DMS114 treated with DMSO at 0.1 percent for 48 hours (cell line): Measurements from ENCODE around the gene UGT1A8.
"Not testable (repeated sequence)": the region's sequence is repeated elsewhere in the genome, so short reads cannot be mapped to it uniquely, and the experiment has no call there.

ENCODE experiments used
- DNase-seq: peaks from one replicate; lab custom pipeline; 2025; ENCODE audit not compliant: unreplicated experiment; lab: John Stamatoyannopoulos, UW

UGT1A8 gene

DNA sequence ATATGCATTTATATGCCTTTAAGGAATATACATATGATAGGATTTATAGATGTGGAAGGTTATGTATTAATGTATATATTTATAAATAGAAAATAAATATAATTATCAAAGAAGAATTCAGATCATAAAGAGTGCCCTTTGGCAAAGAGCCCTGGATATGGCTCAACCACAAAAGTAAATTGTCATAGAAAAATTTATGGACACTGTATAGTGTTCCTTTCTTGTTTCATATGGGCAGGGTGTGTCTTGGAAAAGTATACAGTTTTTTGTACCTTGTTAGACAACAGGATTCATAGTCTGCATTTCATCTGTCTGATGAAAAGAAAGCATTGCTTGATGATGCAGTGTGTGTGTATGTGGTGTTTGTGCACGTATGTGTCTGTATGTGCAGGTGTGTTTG lies 67.2 kb downstream of the UGT1A8 start:
- no peak for DNase-seq

DNA sequence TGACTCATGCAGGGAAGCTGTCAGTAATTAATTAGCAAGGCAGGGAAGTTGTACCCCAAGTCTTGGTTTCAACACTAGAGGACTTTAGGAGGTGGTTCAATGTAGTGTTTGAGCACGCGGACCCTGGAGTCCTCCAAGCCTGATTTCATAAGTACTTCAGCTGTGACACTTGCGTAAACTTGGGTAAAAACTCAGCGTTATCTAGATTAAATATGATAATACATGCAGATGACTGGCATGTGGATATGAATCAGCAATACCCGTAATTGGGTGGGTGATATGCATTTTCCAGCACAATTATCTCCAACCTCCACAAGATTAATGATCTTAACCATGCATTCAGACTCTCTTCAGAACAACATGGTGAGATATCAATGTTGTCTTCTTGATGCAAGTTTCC lies 69.5 kb downstream of the UGT1A8 start:
- DNase-seq, result no peak

DNA sequence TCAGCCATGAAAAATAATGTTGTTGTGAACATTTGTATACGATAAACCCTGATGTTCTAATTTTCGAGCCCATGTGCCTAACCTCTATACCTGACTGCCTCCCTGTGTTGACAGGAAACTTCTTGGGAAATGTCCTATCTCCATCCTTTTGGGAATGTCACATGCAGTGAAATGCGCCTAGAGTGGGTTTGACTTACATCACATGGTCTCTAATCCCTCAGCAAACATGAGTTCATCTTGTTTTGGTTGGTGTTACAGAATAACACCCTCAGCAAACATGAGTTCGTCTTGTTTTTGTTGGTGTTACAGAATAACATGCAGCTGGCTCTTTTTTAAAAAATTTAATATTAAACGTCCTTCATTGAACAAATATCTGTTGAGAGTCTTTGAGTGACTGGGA lies 70.9 kb downstream of the UGT1A8 start:
- no peak for DNase-seq

DNA sequence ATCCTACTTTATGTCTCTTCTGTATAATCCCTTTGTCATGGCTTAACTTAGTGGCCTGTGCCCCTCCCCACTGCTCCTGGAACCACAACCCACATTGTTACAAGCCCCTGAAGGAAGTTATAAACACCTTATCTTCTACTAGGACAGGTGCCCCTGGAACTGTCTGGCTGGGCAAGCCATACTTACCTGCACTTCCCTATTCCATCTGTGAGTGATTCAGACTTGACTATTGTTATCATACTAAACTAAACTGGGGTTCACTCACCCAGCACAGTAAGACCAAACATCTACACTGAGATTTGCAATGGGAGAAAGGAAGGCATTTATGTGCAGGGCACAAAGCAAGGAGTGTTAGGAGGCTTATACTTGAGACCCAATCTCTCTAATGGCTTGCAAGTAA lies 71.6 kb downstream of the UGT1A8 start:
- no peak for DNase-seq

DNA sequence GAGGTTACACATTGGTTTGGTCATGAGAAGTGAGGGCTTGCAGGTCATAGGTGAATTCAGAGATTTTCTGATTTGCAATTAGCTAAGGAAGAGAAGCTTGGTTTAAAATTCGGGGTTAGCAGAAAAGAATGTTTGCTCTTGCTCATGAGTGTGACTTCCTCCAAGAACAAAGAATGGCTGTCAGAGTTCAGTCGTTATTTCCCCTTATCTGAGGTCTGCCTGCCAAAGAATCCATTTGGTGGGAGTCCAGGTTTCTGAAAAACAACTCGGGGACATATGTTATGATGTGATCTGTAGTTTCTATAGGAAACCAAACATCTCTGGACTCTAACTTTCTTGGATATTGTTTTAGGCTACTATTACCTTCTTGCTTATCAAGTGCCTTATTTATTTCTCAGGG lies 72.1 kb downstream of the UGT1A8 start:
- DNase-seq, result no peak

DNA sequence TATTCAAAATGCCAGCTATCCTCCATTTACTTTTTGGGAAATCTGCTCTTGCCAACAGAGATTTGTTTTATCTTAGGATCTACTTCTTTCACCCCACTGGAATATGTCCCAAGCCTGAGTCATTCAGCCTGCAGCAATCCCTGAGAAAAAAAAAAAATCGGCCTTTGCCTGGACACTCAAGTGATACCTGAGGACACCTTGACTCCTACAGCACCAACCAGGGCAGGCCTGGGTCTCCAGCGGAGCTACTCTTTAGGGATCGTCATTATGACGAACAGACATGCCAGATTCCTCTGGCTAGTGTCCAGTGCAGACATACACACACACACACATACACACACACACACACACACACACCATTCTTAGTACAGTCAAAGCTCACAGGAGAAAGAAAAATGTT lies 73.0 kb downstream of the UGT1A8 start:
- no peak for DNase-seq

DNA sequence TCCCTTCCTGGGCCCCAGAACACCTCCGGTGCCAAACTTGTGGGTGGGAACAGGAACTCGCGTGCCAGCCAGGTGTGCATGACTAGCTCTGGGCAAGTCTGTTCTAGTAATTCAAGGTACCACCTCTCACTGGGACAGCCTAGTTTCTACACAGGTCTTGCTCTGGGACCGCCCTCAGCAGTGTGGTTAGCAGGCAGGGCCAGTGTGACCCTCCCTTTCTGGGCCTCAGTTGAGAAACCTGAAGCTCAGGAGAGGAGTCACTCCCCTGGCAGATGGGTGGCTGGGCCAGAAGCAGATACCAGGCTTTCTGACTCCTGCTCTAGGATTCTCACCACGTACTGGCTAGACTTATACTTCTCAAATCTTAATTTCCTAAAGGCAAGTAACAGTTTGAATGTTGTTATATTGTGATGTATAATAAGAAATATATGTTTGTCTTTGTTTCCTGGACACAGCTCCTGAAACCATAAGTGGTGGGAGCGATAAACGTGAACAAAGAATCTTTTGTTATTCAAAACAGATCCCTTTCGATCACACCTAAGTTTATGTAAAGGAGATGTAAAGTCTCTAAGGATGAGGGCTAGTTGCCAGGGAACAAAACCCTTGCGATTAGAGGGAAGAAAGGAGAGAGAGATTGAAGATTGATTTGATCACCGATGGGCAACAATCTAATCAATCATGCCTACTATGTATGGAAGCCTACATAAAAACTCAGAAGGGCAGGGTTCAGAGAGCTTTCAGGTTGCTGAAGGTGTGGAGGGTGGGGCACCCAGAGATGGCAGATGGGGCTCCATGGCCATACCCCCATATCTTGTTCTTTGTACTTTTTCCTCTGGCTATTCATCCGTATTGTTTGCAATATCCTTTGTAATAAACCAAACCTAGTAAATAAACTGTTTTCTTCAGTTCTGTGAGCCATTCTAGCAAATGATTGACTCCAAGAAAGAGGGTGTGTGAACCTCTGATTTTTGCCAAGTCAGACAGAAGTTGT lies 74.3 kb downstream of the UGT1A8 start:
- DNase-seq, result no peak

DNA sequence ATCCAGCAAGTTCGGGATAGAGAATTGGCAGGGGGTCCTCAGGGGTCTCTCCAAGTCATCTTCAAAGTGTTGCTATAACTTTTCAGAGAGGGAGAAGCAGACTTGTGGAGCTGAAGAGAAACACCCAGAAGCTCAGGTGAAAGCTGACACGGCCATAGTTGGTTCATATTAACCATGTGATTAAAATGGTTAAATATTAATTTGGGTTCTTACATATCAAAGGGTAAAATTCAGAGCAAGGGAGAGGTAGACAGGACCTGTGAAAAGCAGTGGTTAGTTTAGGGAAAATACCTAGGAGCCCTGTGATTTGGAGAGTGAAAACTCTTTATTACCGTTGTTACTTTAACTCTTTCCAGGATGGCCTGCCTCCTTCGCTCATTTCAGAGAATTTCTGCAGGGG lies 75.2 kb downstream of the UGT1A8 start, which contains the start of gene UGT1A6:
Gene UGT1A6, plus strand, starts transcription at position 243 of the 400 bp plus-strand sequence. Its CDS starts 115 bp downstream, at position 358.
- DNase-seq, result no peak

DNA sequence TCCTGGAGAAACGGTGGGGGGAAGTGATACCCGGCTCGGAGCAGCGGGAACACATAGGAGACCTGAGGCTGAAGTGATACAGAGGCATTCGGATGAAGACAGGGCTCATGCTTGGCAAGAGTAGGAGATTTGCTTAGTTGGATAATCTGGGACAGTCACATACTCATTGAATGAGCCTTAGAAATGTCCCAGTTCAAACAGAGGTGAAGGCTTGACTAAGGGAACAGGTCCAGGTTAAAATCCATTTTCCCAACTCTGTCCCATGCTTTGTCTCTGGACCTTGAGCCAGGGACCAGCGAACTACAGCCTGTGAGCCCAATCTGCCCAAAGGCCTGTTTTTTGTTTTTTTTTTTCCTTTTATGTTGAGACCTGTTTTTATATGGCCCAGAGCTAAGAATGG lies 76.5 kb downstream of the UGT1A8 start:
- DNase-seq, result no peak

DNA sequence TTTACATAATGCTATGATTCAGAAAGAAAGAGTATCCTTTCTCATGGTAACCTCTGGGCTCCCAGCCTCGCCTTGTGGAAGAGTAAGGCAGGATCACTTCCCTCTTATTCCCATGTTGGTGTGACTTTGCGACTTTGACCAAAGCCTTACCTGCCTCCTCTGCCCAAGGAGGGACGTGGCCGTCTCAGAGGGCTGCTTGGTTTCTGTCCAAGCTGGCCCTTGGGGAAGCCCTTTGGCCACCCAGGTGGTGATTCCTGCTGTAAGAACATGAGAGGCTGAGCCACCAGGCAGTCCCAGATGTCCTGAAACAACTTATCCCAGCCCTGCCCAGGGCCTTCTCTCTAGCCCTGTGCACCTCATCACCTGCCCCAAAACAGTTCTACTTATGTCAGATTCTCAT lies 81.3 kb downstream of the UGT1A8 start:
- no peak for DNase-seq

DNA sequence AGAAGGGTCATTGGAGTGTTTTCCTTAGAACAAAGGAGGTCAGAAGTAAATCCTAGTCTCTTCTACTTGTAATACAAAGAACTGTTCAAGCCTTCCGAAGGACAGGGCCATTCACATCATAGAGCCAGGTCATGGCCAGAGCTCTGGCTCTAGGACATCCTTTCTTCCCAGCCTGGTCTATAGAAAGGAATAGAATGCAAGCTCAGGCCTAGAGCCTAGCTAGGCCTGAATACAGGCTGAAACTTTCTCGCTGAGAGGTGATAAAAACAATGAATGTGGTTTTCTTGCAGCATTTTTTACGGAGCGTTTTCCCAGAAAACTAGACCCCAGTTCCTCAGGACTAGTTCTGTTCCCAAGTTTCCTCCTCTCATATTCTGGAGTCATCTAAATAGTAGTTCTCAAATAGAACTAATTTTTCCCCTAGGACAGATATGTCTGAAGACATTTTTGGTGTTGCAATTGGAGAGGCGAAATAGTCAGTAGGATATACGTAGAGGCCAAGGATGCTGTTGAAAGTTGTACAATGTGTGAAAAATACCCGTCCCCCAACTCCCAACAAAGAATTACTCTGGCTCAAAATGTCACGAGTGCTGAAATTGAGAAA lies 82.1 kb downstream of the UGT1A8 start:
- DNase-seq, result no peak

DNA sequence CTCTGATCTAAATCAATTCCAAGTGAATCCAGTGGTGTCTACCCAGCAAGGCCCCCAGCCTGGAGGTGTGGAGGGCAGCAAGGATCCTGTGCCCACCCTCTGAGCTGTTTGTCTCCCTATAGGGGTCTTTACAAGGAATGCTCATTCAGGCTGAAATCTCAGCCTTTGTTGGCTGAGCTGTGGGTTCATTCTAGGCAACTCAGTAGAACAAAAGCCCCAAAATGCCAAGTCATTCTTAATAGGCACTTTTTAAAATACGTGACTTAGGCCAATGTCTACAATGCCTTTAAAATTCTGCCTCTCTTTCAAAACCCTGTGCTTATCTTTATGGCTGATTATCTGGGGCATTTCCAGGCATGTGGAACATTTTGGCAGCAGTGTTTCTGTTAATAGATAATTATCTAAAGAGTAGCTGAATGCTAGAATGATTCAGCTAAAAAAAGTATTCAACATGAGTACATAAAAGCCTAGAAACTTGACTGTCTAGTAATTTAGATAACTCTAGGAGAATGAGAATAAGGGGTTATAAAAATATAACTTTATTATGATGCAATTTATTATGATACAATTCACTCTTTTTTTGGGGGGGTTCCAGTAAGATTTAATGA lies 82.7 kb downstream of the UGT1A8 start:
- DNase-seq, result no peak

DNA sequence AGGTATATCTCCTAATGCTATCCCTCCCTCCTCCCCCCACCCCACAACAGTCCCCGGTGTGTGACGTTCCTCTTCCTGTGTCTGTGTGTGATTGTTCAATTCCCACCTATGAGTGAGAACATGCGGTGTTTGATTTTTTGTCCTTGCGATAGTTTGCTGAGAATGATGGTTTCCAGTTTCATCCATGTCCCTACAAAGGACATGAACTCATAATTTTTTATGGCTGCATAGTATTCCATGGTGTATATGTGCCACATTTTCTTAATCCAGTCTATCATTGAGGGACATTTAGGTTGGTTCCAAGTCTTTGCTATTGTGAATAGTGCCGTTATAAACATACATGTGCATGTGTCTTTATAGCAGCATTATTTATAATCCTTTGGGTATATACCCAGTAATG lies 83.4 kb downstream of the UGT1A8 start:
- not testable (repeated sequence) for DNase-seq

DNA sequence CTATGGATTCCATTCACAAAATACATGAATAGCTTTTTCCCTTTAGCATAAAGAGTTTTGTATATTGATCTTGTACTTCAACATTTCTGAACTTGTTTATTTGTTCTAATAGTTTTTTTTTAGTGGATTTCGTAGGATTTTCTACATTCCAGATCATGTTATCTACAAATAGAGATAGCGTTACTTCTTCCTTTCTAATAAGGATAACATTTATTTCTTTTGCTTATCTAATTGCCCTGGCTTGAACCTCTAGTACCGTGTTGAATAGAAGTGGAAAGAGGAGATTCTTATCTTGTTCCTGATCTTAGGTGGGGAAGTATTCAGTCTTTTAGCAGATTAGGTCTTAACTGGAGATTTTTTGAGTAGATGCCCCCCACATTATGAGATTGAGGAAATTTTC lies 84.8 kb downstream of the UGT1A8 start:
- no peak for DNase-seq

DNA sequence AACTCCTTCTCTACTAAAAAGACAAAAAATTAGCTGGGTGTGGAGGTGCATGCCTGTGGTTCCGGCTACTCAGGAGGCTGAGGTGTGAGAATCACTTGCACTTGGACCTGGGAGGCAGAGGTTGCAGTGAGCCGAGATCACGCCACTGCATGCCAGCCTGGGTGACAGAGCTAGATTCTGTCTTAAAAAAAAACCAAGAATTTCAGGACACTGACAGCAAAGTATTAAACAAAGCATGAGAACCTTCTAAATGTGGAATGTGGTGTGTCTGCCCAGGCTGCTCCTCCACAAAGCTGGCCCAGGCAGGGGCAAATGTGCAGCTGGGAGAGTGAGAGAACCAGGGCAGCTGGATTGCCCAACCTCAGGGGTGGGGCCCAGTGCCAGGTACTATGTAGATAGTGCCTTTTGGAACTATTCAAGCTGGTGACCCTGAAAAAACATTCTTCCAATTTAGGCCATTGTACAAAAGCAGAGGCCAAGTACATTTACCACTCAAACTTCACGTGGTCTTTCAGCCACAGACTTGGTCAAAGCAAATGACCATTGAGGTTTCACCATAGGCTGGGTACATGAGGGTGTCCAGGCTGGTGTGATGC lies 88.6 kb downstream of the UGT1A8 start:
- DNase-seq, result no peak

DNA sequence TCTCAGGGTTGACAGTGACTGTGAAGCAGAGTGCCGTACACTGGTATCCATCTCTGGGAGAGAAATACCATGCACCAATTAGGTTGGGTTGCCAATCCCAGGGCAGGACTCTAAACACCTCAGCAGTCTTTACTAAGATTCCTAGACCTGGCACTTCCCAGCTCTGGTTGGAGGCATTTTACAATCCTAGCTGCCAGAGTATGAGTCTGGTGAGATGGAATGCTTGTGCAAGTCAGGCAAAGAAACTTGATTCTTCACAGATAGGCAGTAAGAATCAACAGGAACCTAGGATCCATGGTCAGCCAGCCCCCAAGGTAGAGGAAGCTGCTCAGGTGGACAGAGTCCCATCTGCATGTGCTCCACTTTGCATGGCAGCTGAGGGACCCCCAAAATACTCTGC lies 89.3 kb downstream of the UGT1A8 start:
- no peak for DNase-seq

DNA sequence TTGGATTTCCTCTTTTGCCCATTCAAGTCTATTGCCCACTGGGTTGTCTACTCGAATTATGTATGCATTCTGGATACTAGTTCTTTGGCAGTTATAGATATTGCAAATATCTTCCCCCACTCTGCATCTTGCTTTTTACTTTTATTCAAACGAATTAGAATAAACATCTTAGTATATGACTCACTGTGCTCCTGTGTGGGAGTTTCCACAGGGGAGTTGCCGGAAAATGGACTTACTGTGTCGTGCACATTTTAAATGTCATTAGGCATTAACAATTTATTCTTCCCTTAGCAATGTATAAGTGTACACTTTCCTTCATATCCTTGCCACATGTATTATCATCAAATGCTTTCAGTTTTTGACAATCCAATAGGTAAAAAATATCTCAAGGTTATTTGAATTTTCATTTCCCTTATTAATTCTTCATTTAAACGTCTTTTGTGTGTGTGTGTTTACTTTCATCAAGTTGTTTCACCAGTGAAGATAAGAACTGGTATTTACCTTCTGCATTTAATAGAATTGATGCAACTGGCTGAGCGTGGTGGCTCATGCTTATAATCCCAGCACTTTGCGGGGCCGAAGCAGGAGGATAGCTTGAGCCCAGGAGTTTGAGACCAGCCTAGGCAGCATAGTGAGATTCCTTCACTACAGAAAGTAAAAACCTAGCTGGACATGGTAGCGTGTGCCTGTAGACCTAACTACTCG lies 90.7 kb downstream of the UGT1A8 start:
- DNase-seq, result no peak

DNA sequence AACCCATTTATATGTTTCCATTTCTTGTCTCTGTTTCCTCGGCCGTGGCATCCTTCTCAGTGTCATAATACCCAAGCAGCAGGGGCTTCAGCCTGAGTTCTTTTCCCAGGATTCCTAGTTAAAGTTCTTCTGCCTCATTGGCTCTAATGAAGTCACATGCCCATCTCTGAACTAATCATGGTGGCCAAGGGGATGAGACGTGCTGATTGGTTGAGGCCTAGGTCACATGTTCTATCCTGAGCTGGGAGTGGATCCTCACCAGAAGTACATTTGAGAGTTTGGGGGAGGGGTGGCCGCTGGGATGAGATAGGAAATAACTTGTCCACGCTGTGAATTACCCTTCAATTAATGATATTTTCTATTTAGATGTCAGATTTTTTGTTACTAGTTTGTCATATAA lies 91.5 kb downstream of the UGT1A8 start:
- no peak for DNase-seq

DNA sequence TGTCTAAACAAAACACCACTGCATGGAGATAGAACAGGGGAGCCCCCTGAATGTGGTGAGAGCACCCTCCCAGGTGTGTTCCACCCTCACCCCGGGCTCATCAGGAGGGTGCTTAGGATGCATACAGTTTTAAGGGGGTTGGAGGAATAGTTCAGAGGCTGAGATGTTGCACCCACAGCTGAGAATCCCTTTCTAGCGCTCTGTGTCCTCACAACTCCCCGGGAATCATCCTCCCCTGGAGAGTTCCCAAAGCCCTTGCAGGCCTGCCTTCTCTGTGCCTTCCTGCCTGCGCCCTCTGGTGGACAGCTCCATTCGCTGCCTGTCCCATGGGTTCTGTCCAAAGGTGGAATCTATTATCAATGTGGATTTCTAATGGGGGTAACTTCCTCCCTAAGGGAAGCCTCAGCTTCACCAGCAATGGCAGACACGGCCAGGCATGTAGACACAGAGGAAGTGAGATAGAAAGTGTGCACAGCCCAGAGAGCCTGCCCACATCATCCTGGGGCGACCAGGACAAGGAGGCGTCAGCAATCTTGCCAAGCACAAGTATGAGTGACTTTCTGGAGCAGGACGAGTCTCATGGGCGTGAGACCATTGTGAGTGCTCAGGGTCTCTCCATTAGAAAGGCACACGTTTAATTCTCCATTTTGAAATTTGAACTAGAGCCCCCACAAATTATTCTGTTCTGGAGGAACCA lies 94.0 kb downstream of the UGT1A8 start:
- peak; percentile 28 for DNase-seq

DNA sequence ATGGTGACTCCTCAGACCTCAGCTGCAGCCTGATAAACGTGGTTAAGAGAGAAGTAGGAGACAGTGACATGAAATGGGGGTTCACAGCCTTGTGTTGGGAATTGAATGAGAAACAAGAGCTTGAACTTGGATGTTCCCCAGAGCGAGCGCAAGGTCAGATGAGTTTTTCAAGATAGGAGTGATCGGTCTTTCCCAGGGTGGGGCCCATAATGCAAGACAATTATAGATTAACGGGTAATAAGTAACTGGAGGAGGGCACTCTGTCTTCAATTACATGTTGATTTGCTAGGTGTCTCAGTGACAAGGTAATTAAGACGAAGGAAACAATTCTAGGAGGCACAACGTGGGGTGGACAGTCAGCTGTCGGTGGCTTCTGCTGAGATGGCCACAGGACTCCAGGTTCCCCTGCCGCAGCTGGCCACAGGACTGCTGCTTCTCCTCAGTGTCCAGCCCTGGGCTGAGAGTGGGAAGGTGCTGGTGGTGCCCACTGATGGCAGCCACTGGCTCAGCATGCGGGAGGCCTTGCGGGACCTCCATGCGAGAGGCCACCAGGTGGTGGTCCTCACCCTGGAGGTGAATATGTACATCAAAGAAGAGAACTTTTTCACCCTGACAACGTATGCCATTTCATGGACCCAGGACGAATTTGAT lies 95.3 kb downstream of the UGT1A8 start, which contains the start of gene UGT1A5:
Gene UGT1A5, plus strand, starts transcription at position 297 of the 651 bp plus-strand sequence. Its CDS starts 85 bp downstream, at position 382.
- DNase-seq, result no peak
